ENCODE data around the gene ADGRD1. TPM values are rescaled to one million over a fixed set of nuclear protein-coding genes. Genes with fewer than 3 reads are reported as not detected.

ADGRD1 gene
- total RNA-seq, 3 donors from 2014 or later, result 11.6 to 47.5 (median 18.7) TPM

DNA sequence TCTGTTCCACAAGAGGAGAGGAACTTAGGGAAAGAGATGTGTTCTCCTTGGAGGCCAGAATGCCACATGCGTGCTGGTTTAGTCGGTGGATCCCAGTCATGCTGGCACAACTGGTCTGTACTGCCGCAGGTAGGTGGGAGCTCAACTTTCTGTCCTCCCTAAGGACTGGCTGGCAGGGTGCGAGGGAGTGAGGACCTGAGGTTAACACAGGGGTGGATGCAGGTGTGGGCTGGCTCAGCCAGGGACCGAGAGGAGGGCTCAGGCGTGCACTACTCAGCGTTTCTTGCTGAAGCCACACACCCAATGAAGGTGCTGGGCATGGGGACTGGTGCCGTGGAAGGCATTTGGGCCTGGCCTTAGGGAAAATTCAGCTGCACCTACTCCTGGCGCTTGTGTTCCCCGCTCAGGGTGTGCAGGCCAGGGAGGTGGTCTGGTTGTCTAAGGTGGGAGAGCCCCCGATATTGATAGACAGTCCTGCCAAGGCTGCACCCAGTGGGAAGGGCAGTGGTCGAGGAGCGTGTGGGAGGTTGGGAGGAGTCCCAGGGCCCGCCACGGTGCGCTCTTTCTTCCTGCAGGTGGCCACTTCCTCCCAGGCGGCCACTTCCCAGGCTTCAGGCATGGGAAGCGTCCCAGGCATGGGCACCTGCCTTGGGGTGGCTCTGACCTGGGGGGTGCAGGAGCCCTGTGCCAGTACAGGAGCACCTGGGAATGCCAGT is 138.4 kb downstream of the ADGRD1 start:
- Histone ChIP-seq H3K27me3 (peaks cover 0 to 3% of the 10 kb centered on the region in 2 donors), H3K4me3 (no peak overlapping the region), H3K27ac (no peak overlapping the region), H3K36me3 (no peaks in the 10 kb centered on the region), H3K9me3 (no peaks in the 10 kb centered on the region), H3K4me1 (no peaks in the 10 kb centered on the region)
- intact Hi-C loops (cut with DNase I; ENCODE audit: low total_unique reads), result loop anchor here (1.0 kb wide), 1 partner anchor 46 kb away; no protein-coding TSS in a partner anchor
- TF ChIP-seq POLR2A (IDR thresholded peaks at IDR 0.05) (no peak), POLR2AphosphoS5 (IDR thresholded peaks at IDR 0.05) (no peak)
- TF ChIP-seq, protein P1, sequence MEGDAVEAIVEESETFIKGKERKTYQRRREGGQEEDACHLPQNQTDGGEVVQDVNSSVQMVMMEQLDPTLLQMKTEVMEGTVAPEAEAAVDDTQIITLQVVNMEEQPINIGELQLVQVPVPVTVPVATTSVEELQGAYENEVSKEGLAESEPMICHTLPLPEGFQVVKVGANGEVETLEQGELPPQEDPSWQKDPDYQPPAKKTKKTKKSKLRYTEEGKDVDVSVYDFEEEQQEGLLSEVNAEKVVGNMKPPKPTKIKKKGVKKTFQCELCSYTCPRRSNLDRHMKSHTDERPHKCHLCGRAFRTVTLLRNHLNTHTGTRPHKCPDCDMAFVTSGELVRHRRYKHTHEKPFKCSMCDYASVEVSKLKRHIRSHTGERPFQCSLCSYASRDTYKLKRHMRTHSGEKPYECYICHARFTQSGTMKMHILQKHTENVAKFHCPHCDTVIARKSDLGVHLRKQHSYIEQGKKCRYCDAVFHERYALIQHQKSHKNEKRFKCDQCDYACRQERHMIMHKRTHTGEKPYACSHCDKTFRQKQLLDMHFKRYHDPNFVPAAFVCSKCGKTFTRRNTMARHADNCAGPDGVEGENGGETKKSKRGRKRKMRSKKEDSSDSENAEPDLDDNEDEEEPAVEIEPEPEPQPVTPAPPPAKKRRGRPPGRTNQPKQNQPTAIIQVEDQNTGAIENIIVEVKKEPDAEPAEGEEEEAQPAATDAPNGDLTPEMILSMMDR (IDR thresholded peaks at IDR 0.05), result no peak
- peak in 1 of 2 donors; percentile 37 for DNase-seq (ENCODE audit: low spot score in 2 of 2)

DNA sequence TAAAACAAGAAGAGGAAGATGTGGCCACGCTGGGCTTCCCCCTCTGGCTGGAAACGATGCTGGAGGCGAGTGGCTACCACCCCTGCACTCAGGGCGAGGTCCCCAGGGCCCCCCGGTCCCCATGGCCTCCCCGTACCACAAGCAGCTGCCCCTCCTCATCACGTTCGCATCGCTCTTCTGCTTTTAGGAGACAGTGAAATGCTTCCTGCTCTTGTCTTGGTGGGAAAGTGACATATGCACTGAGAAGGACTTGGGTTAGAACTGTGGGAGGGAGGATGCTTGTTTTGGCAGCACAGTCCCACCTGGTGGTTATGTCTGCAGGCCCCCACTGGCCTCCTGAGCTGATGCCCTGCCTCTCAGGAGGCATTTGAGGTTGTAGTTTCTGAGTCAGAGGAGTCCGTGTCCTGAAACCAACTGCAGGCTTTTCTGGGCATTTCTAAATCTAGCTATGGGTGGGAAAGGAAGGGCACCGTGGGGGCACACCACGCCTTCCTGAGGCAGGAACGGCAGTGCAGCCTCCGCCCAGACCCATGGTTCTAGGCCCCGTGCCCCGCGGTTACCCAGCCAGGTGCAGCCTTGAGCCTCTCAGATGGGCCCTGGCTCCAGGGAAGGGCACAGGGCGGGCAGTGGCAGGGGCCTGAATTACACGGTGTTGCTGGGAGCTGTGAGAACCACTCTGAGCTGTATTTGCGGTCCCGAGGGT is 139.3 kb downstream of the ADGRD1 start:
- H3K36me3 ChIP-seq, result no peaks in the 10 kb centered on the region
- no peak for TF ChIP-seq POLR2AphosphoS5 (IDR thresholded peaks at IDR 0.05)
- TF ChIP-seq POLR2A (IDR thresholded peaks at IDR 0.05), result no peak
- TF ChIP-seq, protein P1 (IDR thresholded peaks at IDR 0.05), result no peak
- H3K9me3 ChIP-seq, result no peaks in the 10 kb centered on the region
- no peak overlapping the region for H3K4me3 ChIP-seq
- H3K27ac ChIP-seq, result no peak overlapping the region
- peak in 1 of 2 donors; percentile 35 for DNase-seq (ENCODE audit: low spot score in 2 of 2)
- intact Hi-C loops (cut with DNase I; ENCODE audit: low total_unique reads), result loop anchor here (1.0 kb wide), 1 partner anchor 45 kb away; no protein-coding TSS in a partner anchor
- no peaks in the 10 kb centered on the region for H3K4me1 ChIP-seq
- peaks cover 0 to 3% of the 10 kb centered on the region in 2 donors for H3K27me3 ChIP-seq

DNA sequence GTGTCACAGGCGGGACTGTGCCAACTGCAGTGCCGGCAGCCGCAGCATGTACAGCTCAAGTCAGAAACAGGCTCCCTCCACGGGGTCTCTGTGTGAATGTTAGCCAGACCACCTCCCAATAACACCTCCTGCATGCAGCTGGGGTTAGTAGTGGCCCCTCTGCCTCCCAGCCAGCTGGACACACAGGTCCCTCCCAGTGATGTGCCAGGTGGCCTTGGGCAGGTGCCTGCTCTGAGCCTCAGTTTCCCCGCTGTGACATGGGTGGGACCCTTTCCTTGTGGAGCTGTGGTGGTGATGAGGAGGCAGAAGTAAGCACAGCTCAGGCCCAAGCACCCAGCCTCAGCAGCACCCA is 139.9 kb downstream of the ADGRD1 start:
- no peak overlapping the region for H3K4me3 ChIP-seq
- H3K9me3 ChIP-seq, result no peaks in the 10 kb centered on the region
- DNase-seq (ENCODE audit: low spot score in 2 of 2), result no peak
- no peaks in the 10 kb centered on the region for H3K4me1 ChIP-seq
- H3K27ac ChIP-seq, result no peak overlapping the region
- TF ChIP-seq, protein P1 (IDR thresholded peaks at IDR 0.05), result no peak
- TF ChIP-seq POLR2A (IDR thresholded peaks at IDR 0.05) (no peak), POLR2AphosphoS5 (IDR thresholded peaks at IDR 0.05) (no peak)
- peaks cover 0 to 3% of the 10 kb centered on the region in 2 donors for H3K27me3 ChIP-seq
- H3K36me3 ChIP-seq, result no peaks in the 10 kb centered on the region
- intact Hi-C loops (cut with DNase I; ENCODE audit: low total_unique reads), result no loop called here

DNA sequence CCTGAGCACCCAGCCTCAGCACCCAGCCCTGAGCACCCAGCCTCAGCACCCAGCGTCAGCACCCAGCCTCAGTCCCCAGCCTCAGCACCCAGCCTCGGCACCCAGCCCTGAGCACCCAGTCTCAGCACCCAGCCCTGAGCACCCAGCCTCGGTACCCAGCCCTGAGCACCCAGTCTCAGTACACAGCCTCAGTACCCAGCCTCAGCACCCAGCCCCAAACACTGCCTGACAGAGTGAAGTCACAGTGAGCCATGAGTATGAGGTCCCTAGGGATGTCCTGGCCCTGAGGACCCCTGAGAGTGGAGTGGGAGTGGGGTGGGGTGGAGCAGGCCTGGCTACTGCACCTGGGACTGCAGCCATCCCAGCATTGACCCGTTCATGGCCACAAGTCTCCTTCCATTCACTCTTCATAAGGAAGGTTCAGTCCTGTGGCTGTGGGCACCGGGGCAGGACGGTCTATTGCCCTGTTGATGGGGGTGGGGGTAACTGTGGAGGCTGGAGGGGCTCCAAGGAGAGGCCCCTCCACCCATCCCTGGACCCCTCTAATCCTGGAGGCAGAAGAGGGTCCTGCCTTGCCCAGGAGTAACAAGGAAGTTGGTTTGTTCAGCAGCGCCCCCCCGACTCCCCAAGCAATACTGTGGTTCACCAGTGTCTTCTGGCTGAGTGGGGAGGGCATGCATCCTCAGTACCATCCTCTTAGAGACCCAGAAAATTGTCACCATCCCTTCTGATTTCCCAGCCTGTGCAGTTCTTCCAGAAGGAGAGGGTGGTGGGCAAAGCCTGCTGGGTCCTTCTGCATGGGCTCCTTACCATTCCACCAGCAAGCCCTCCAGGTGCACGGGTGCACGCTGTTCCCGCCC is 140.5 kb downstream of the ADGRD1 start:
- intact Hi-C loops (cut with DNase I; ENCODE audit: low total_unique reads), result no loop called here
- TF ChIP-seq POLR2AphosphoS5 (IDR thresholded peaks at IDR 0.05) (no peak), POLR2A (IDR thresholded peaks at IDR 0.05) (no peak)
- TF ChIP-seq, protein P1 (IDR thresholded peaks at IDR 0.05), result no peak
- H3K27me3 ChIP-seq, result peaks cover 0 to 3% of the 10 kb centered on the region in 2 donors
- no peaks in the 10 kb centered on the region for H3K36me3 ChIP-seq
- no peaks in the 10 kb centered on the region for H3K4me1 ChIP-seq
- DNase-seq (ENCODE audit: low spot score in 2 of 2), result peak in 1 of 2 donors; percentile 37
- H3K4me3 ChIP-seq, result no peak overlapping the region
- no peaks in the 10 kb centered on the region for H3K9me3 ChIP-seq
- H3K27ac ChIP-seq, result no peak overlapping the region

Measured in breast epithelium (tissue), 4 donors.